Body of pancreas (tissue), 4 donors: Measurements from ENCODE around the gene GFOD1.

Source experiments
- CTCF ChIP-seq, 7 experiments: fragments of 450-650 bp in 4 of 7; fragments of 200-600 bp in 3 of 7; sonication (generic) in 3 of 7; IDR thresholded peaks; one replicate each; pipeline ENCODE4 v1.5.1; 2016 to 2019; ENCODE audit warnings: antibody characterized with exemption in 7 of 7
- POLR2A ChIP-seq, 3 donors: fragments of 450-650 bp; IDR thresholded peaks; one replicate each; pipeline ENCODE4 v1.6.1; 2016; ENCODE audit warnings: antibody characterized with exemption in 3 of 3, mild to moderate bottlenecking in 2 of 3

- no peak for TF ChIP-seq CTCF (IDR thresholded peaks at IDR 0.05)
- TF ChIP-seq POLR2A (IDR thresholded peaks at IDR 0.05): no peak
Measured at GRCh38 chr6:13328875-13329183, 158.6 kb downstream of the GFOD1 start.
